ENCODE data around the gene CUL3. TPM values are rescaled to one million over a fixed set of nuclear protein-coding genes. Genes with fewer than 3 reads are reported as not detected.

The CUL3 gene
- total RNA-seq, 2 experiments from 2014 or later: 50.6 to 155 TPM

DNA sequence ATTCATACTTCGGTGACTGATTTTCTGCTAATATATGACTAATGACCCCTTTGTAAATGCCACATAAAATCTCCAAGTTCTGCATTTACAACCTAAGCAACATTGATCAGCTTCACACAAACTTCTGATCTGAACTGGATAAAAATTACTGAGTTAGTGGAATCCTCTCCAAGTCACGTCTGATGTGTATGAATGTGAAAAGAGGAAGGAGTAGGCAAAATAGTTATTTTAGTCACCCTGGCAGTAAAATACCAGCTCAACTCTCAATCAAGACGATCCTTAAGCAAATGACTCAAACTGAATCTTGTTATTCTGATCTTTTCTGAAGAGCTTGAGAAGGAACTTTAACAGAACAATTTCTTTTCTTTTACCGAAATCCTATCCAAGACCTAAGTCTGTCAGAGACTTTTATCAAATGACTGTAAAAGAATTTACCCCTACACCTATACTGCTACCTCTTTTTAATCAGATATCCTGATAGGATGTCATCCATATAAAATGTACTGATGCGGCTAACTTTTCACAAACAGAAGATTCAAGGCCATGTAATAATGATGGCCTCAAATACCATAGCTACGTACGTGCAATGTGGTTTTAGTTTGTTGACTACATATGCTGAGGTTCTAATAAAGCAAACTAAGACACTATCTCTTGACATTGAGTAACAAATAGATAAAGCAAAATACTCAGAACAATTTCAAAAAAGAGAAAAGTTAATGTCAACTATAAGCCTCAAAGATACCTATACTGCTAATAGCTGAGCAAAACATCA lies 23.7 kb downstream of the CUL3 start:
- BruUV-seq (replicated peaks): no TSS peak
- Histone ChIP-seq H3K9me3 (ENCODE audit: low read length) (peaks cover 15% of the 10 kb centered on the region; the same call in 1 of the 2 replicates), H4K20me1 (ENCODE audit: insufficient read depth, low read length) (peaks cover 13% of the 10 kb centered on the region; the same call in 1 of the 2 replicates), H3K4me1 (ENCODE audit: insufficient read depth, low read length, poor library complexity, severe bottlenecking) (peaks cover 42% of the 10 kb centered on the region), H3K36me3 (ENCODE audit: insufficient read depth, low read length) (peaks cover 95% of the 10 kb centered on the region), H3K27ac (ENCODE audit: low read depth, low read length, poor library complexity, severe bottlenecking) (peak overlapping the region; percentile 34), H3K4me2 (ENCODE audit: low read length) (peak overlapping the region; percentile 44), H2AFZ (ENCODE audit: low read length) (no peak overlapping the region), H3K79me2 (ENCODE audit: insufficient read depth, low read depth, low read length) (peaks cover 100% of the 10 kb centered on the region), H3K9me2 (ENCODE audit: insufficient read depth, low read length) (no peaks in the 10 kb centered on the region), H3K4me3 (ENCODE audit: low read depth, low read length, poor library complexity, severe bottlenecking) (peak overlapping the region; percentile 1)
- ChIA-PET CTCF (ENCODE audit: unreplicated experiment) (interaction anchor here (1.0 kb wide), 1 partner anchor 18 kb away, joined by 3 read pairs; no protein-coding TSS in a partner anchor), POLR2A (interaction anchor here (0.6 to 4.6 kb wide), 21 partner anchors 9 to 1992 kb away, joined by 3 to 38 read pairs (median 4); partner anchors contain the start of gene CUL3)
- TF ChIP-seq, protein P1, sequence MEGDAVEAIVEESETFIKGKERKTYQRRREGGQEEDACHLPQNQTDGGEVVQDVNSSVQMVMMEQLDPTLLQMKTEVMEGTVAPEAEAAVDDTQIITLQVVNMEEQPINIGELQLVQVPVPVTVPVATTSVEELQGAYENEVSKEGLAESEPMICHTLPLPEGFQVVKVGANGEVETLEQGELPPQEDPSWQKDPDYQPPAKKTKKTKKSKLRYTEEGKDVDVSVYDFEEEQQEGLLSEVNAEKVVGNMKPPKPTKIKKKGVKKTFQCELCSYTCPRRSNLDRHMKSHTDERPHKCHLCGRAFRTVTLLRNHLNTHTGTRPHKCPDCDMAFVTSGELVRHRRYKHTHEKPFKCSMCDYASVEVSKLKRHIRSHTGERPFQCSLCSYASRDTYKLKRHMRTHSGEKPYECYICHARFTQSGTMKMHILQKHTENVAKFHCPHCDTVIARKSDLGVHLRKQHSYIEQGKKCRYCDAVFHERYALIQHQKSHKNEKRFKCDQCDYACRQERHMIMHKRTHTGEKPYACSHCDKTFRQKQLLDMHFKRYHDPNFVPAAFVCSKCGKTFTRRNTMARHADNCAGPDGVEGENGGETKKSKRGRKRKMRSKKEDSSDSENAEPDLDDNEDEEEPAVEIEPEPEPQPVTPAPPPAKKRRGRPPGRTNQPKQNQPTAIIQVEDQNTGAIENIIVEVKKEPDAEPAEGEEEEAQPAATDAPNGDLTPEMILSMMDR (conservative IDR thresholded peaks at IDR 0.05; ENCODE audit: low read length): no peak
- TF ChIP-seq EZH2phosphoT487 (IDR thresholded peaks at IDR 0.05; ENCODE audit: borderline replicate concordance, low read depth, low read length): no peak
- DNase-seq (ENCODE audit: low spot score): peak; percentile 30
- intact Hi-C loops (cut with micrococcal nuclease; ENCODE audit: unreplicated experiment): no loop called here

GRCh38 chr2:224560549-224560948 lies 24.6 kb downstream of the CUL3 start:
- BruUV-seq (replicated peaks): no TSS peak
- ChIA-PET POLR2A (interaction anchor here (0.6 to 4.6 kb wide), 13 partner anchors 10 to 40 kb away, joined by 3 to 38 read pairs (median 8); partner anchors contain the start of gene CUL3), CTCF (ENCODE audit: unreplicated experiment) (no interaction called here)
- peak overlapping the region; percentile 34 for H3K27ac ChIP-seq (ENCODE audit: low read depth, low read length, poor library complexity, severe bottlenecking)
- no peak overlapping the region for H3K4me3 ChIP-seq (ENCODE audit: low read depth, low read length, poor library complexity, severe bottlenecking)
- no peak for TF ChIP-seq EZH2phosphoT487 (IDR thresholded peaks at IDR 0.05; ENCODE audit: borderline replicate concordance, low read depth, low read length)
- TF ChIP-seq, protein P1 (conservative IDR thresholded peaks at IDR 0.05; ENCODE audit: low read length): no peak
- H3K36me3 ChIP-seq (ENCODE audit: insufficient read depth, low read length): peaks cover 95% of the 10 kb centered on the region
- no peak overlapping the region for H2AFZ ChIP-seq (ENCODE audit: low read length)
- peaks cover 20% of the 10 kb centered on the region for H4K20me1 ChIP-seq (ENCODE audit: insufficient read depth, low read length)
- H3K79me2 ChIP-seq (ENCODE audit: insufficient read depth, low read depth, low read length): peaks cover 100% of the 10 kb centered on the region
- H3K9me3 ChIP-seq (ENCODE audit: low read length): peaks cover 7% of the 10 kb centered on the region; the same call in 1 of the 2 replicates
- peak overlapping the region; percentile 44; the same call in 1 of the 2 replicates for H3K4me2 ChIP-seq (ENCODE audit: low read length)
- peaks cover 42% of the 10 kb centered on the region for H3K4me1 ChIP-seq (ENCODE audit: insufficient read depth, low read length, poor library complexity, severe bottlenecking)
- no peaks in the 10 kb centered on the region for H3K9me2 ChIP-seq (ENCODE audit: insufficient read depth, low read length)
- intact Hi-C loops (cut with micrococcal nuclease; ENCODE audit: unreplicated experiment): no loop called here
- DNase-seq (ENCODE audit: low spot score): no peak

GRCh38 chr2:224557610-224558009 lies 27.6 kb downstream of the CUL3 start:
- H3K4me1 ChIP-seq (ENCODE audit: insufficient read depth, low read length, poor library complexity, severe bottlenecking): peaks cover 36% of the 10 kb centered on the region
- H3K4me2 ChIP-seq (ENCODE audit: low read length): no peak overlapping the region
- H3K79me2 ChIP-seq (ENCODE audit: insufficient read depth, low read depth, low read length): peaks cover 100% of the 10 kb centered on the region
- no peaks in the 10 kb centered on the region for H3K9me3 ChIP-seq (ENCODE audit: low read length)
- H2AFZ ChIP-seq (ENCODE audit: low read length): no peak overlapping the region
- H3K9me2 ChIP-seq (ENCODE audit: insufficient read depth, low read length): no peaks in the 10 kb centered on the region
- ChIA-PET POLR2A (interaction anchor here (0.6 to 1.6 kb wide), 9 partner anchors 12 to 224 kb away, joined by 3 to 7 read pairs (median 4); no protein-coding TSS in a partner anchor), CTCF (ENCODE audit: unreplicated experiment) (no interaction called here)
- no peak for DNase-seq (ENCODE audit: low spot score)
- TF ChIP-seq EZH2phosphoT487 (IDR thresholded peaks at IDR 0.05; ENCODE audit: borderline replicate concordance, low read depth, low read length): no peak
- TF ChIP-seq, protein P1 (conservative IDR thresholded peaks at IDR 0.05; ENCODE audit: low read length): no peak
- no peak overlapping the region for H3K4me3 ChIP-seq (ENCODE audit: low read depth, low read length, poor library complexity, severe bottlenecking)
- no peak overlapping the region for H3K27ac ChIP-seq (ENCODE audit: low read depth, low read length, poor library complexity, severe bottlenecking)
- BruUV-seq (replicated peaks): no TSS peak
- H4K20me1 ChIP-seq (ENCODE audit: insufficient read depth, low read length): peaks cover 27% of the 10 kb centered on the region
- intact Hi-C loops (cut with micrococcal nuclease; ENCODE audit: unreplicated experiment): no loop called here
- H3K36me3 ChIP-seq (ENCODE audit: insufficient read depth, low read length): peaks cover 96% of the 10 kb centered on the region
